ENCODE data around the gene GNE.

Gene GNE

DNA sequence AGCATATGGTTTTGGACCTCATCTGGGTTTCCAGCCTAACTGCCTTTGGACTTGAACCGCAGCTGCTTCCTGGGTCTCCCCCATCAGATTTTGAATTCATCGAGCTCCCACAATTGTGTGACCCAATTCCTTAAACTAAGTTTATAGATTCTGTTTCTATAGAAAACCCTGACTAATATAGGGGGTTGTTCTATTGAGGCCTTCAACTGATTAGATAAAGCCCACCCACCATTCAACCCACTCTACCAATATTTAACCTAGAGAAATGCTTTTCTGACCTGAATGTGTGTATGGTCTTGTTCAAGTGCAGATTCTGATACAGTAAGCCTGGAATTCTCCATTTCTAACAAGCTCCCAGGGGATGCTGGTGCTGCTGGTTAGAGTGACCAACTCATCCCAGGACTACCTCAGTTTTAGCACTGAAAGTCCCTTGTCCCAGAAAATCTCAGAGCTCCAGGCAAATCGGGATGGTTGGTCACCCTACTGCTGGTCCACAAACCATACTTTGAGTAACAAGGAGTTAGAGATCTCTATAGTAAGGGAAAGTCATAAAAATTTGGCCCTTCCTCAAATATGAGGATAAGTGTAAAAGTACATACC is 31.7 kb upstream of the GNE start:
- TF ChIP-seq, protein P1, sequence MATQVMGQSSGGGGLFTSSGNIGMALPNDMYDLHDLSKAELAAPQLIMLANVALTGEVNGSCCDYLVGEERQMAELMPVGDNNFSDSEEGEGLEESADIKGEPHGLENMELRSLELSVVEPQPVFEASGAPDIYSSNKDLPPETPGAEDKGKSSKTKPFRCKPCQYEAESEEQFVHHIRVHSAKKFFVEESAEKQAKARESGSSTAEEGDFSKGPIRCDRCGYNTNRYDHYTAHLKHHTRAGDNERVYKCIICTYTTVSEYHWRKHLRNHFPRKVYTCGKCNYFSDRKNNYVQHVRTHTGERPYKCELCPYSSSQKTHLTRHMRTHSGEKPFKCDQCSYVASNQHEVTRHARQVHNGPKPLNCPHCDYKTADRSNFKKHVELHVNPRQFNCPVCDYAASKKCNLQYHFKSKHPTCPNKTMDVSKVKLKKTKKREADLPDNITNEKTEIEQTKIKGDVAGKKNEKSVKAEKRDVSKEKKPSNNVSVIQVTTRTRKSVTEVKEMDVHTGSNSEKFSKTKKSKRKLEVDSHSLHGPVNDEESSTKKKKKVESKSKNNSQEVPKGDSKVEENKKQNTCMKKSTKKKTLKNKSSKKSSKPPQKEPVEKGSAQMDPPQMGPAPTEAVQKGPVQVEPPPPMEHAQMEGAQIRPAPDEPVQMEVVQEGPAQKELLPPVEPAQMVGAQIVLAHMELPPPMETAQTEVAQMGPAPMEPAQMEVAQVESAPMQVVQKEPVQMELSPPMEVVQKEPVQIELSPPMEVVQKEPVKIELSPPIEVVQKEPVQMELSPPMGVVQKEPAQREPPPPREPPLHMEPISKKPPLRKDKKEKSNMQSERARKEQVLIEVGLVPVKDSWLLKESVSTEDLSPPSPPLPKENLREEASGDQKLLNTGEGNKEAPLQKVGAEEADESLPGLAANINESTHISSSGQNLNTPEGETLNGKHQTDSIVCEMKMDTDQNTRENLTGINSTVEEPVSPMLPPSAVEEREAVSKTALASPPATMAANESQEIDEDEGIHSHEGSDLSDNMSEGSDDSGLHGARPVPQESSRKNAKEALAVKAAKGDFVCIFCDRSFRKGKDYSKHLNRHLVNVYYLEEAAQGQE (IDR thresholded peaks at IDR 0.05; ENCODE audit: low read depth) = no peak
- TF ChIP-seq RAD21 (IDR thresholded peaks at IDR 0.05; ENCODE audit: low read depth) (no peak), EGR1 (IDR thresholded peaks at IDR 0.05) (no peak), NFIC (IDR thresholded peaks at IDR 0.05) (no peak), CREB1 (IDR thresholded peaks at IDR 0.05; ENCODE audit: low read depth) (no peak), MAX (IDR thresholded peaks at IDR 0.05) (no peak), YY1 (IDR thresholded peaks at IDR 0.05; ENCODE audit: low read depth) (no peak), TEAD4 (IDR thresholded peaks at IDR 0.05) (no peak), USF1 (IDR thresholded peaks at IDR 0.05) (no peak), CEBPB (IDR thresholded peaks at IDR 0.05) (no peak), EP300 (IDR thresholded peaks at IDR 0.05; ENCODE audit: borderline replicate concordance) (no peak), FOXM1 (IDR thresholded peaks at IDR 0.05; ENCODE audit: borderline replicate concordance, low read depth) (no peak)

DNA sequence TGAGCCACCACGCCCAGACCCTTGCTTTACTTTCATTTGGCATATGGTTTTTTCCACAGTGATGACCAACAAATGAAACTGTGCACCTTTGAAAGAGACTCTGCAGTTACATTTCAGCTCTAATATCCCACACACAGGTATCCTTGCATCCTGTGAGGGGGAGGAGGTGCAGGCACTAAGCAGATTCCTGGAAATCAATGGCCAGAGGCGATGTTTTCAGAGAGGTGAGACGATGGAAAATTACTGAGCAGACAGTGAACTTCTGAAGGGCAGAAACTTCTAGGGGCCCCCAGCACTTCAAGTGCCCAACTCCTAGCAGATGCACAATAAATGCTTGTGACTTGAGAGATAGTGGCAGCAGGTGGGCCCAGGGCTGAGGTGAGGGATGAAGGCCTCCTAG is 29.8 kb upstream of the GNE start:
- TF ChIP-seq TCF12 (IDR thresholded peaks at IDR 0.05; ENCODE audit: low read depth) = no peak
- no peak for TF ChIP-seq TAF1 (IDR thresholded peaks at IDR 0.05; ENCODE audit: low read depth)
- TF ChIP-seq EP300 (IDR thresholded peaks at IDR 0.05; ENCODE audit: borderline replicate concordance) = no peak
- no peak for TF ChIP-seq EGR1 (IDR thresholded peaks at IDR 0.05)
- TF ChIP-seq USF1 (IDR thresholded peaks at IDR 0.05) = no peak
- TF ChIP-seq, protein P1 (IDR thresholded peaks at IDR 0.05; ENCODE audit: low read depth) = no peak
- no peak for TF ChIP-seq YY1 (IDR thresholded peaks at IDR 0.05; ENCODE audit: low read depth)
- TF ChIP-seq CEBPB (IDR thresholded peaks at IDR 0.05) = no peak
- TF ChIP-seq MAX (IDR thresholded peaks at IDR 0.05) = no peak
- no peak for TF ChIP-seq CREB1 (IDR thresholded peaks at IDR 0.05; ENCODE audit: low read depth)
- TF ChIP-seq FOXM1 (IDR thresholded peaks at IDR 0.05; ENCODE audit: borderline replicate concordance, low read depth) = no peak
- TF ChIP-seq TEAD4 (IDR thresholded peaks at IDR 0.05) = no peak
- no peak for TF ChIP-seq NFIC (IDR thresholded peaks at IDR 0.05)
- TF ChIP-seq ZBTB7A (IDR thresholded peaks at IDR 0.05; ENCODE audit: low read depth) = no peak
- no peak for TF ChIP-seq RAD21 (IDR thresholded peaks at IDR 0.05; ENCODE audit: low read depth)

DNA sequence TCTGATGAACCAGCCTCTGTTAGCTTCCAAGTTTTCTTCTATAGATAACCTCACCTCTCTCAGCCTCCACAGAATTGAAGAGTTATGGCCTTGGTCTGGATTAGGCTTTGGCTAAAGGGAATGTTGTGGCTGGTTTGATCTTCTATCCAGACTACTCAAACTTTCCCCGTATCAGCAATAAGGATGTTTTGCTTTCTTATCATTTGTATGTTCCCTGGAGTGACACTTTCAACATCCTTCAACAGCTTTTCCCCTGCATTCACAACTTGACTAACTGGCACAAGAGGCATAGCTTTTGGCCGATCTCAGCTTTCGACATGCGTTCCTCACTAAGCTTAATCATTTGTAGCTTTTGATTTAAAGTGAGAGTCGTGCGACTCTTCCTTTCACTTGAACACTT is 28.1 kb upstream of the GNE start:
- TF ChIP-seq USF1 (IDR thresholded peaks at IDR 0.05) = no peak
- TF ChIP-seq MAX (IDR thresholded peaks at IDR 0.05) = no peak
- TF ChIP-seq TEAD4 (IDR thresholded peaks at IDR 0.05) = no peak
- no peak for TF ChIP-seq EP300 (IDR thresholded peaks at IDR 0.05; ENCODE audit: borderline replicate concordance)
- TF ChIP-seq, protein P1 (IDR thresholded peaks at IDR 0.05; ENCODE audit: low read depth) = no peak
- TF ChIP-seq TAF1 (IDR thresholded peaks at IDR 0.05; ENCODE audit: low read depth) = no peak
- TF ChIP-seq FOXM1 (IDR thresholded peaks at IDR 0.05; ENCODE audit: borderline replicate concordance, low read depth) = no peak
- no peak for TF ChIP-seq YY1 (IDR thresholded peaks at IDR 0.05; ENCODE audit: low read depth)
- no peak for TF ChIP-seq ZBTB7A (IDR thresholded peaks at IDR 0.05; ENCODE audit: low read depth)

GRCh38 chr9:36284226-36284625 is 26.0 kb upstream of the GNE start:
- no peak for TF ChIP-seq MAX (IDR thresholded peaks at IDR 0.05)
- TF ChIP-seq FOXM1 (IDR thresholded peaks at IDR 0.05; ENCODE audit: borderline replicate concordance, low read depth) = no peak
- TF ChIP-seq CREB1 (IDR thresholded peaks at IDR 0.05; ENCODE audit: low read depth) = no peak
- no peak for TF ChIP-seq TAF1 (IDR thresholded peaks at IDR 0.05; ENCODE audit: low read depth)
- TF ChIP-seq, protein P1 (IDR thresholded peaks at IDR 0.05; ENCODE audit: low read depth) = no peak
- TF ChIP-seq ZBTB7A (IDR thresholded peaks at IDR 0.05; ENCODE audit: low read depth) = no peak
- no peak for TF ChIP-seq EP300 (IDR thresholded peaks at IDR 0.05; ENCODE audit: borderline replicate concordance)
- TF ChIP-seq CEBPB (IDR thresholded peaks at IDR 0.05) = no peak
- TF ChIP-seq YY1 (IDR thresholded peaks at IDR 0.05; ENCODE audit: low read depth) = no peak
